BJ (cell line): ENCODE measurements around the gene PRTFDC1. TPM values are rescaled to one million over a fixed set of nuclear protein-coding genes. Genes with fewer than 3 reads are reported as not detected.

Experiments
- CTCF ChIA-PET: fragments of 350-600 bp; formaldehyde crosslinking; extraction: SDS; loops from one replicate; lab custom pipeline; 2021; ENCODE audit warnings: antibody characterized with exemption, inconsistent platforms; lab: Yijun Ruan, JAX
- POLR2A ChIA-PET: fragments of 300-600 bp; sonication (Branson Sonifier 250); formaldehyde crosslinking; extraction: SDS; loops from one replicate; lab custom pipeline; 2021; ENCODE audit warnings: antibody characterized with exemption; lab: Charles Lee
- DNase-seq: peaks from one replicate; pipeline ENCODE4 v3.0.0-alpha.2; 2011; ENCODE audit warnings: low read depth
- H3K27me3 ChIP-seq: 2 replicates; pipeline ENCODE4 v1.6.0; 2011; ENCODE audit warnings: low read length; ENCODE audit not compliant: control insufficient read depth, insufficient read depth
- H3K36me3 ChIP-seq: 2 replicates; pipeline ENCODE4 v1.5.1; 2011; ENCODE audit warnings: low read length; ENCODE audit not compliant: control insufficient read depth, insufficient read depth
- H3K4me3 ChIP-seq: 2 replicates; pipeline ENCODE4 v1.5.1; 2011; ENCODE audit warnings: low read depth, mild to moderate bottlenecking, control low read depth, low read length
- polyA plus RNA-seq: library from polyadenylated mRNA; depleted of rRNA; stranded (reverse); fragments of >200 nt; gene quantifications from 2 replicates; pipeline ENCODE4 v1.2.3, GENCODE V29; 2011
- TF ChIP-seq, protein P1 (sequence below): IDR thresholded peaks from 2 replicates; pipeline ENCODE4 v1.5.1; 2011; ENCODE audit warnings: low read depth, mild to moderate bottlenecking, control low read depth, inconsistent platforms, low read length, moderate library complexity; ENCODE audit not compliant: insufficient read depth

PRTFDC1 gene
- polyA plus RNA-seq, 1 experiment: 8.1 TPM

DNA sequence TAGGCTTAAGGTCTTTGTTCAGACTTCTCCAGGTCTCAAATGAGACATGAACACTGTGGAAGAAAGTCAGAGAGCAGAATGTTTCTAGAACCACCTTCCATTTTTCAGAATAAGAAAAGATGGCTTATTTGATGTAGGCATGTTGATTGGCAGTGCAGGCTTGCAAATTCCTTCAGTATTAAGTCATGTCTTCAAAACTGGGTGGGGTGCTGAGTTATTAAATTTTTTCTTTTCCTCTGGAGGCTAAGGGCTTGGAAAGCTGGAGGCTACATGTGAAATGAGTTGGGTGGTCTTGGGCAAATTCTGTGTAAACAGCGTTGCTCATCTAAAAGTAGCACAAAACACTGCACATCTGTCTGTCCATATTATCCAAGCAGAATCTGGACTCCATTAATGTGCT is 62.8 kb downstream of the PRTFDC1 start:
- DNase-seq: no peak
- ChIA-PET POLR2A (no interaction called here), CTCF (interaction anchor here (1.7 kb wide), 1 partner anchor 12 kb away, joined by 3 read pairs; no protein-coding TSS in a partner anchor)
- H3K27me3 ChIP-seq: no peaks in the 10 kb centered on the region
- TF ChIP-seq, protein P1, sequence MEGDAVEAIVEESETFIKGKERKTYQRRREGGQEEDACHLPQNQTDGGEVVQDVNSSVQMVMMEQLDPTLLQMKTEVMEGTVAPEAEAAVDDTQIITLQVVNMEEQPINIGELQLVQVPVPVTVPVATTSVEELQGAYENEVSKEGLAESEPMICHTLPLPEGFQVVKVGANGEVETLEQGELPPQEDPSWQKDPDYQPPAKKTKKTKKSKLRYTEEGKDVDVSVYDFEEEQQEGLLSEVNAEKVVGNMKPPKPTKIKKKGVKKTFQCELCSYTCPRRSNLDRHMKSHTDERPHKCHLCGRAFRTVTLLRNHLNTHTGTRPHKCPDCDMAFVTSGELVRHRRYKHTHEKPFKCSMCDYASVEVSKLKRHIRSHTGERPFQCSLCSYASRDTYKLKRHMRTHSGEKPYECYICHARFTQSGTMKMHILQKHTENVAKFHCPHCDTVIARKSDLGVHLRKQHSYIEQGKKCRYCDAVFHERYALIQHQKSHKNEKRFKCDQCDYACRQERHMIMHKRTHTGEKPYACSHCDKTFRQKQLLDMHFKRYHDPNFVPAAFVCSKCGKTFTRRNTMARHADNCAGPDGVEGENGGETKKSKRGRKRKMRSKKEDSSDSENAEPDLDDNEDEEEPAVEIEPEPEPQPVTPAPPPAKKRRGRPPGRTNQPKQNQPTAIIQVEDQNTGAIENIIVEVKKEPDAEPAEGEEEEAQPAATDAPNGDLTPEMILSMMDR: no peak
- H3K4me3 ChIP-seq: no peak overlapping the region
- no peaks in the 10 kb centered on the region for H3K36me3 ChIP-seq

DNA sequence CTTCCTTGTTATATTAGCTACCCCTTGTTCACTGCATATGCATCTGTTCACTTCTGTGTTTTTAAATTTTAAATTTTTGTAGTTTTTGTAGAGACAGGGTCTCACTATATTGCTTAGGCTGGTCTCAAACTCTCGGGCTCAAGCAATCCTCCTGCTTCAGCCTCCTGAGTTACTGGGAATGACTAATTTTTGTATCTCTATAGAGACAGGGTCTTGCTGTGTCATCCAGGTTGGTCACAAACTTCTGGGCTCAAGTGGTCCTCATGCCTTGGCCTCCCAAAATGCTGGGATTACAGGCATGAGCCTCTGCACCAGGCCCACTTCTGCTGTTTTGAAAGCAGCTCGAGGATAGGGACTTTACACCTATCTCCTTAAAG is 64.6 kb downstream of the PRTFDC1 start:
- TF ChIP-seq, protein P1: no peak
- Histone ChIP-seq H3K36me3 (no peaks in the 10 kb centered on the region), H3K27me3 (no peaks in the 10 kb centered on the region), H3K4me3 (no peak overlapping the region)
- POLR2A ChIA-PET: no interaction called here
- CTCF ChIA-PET: interaction anchor here (1.7 kb wide), 1 partner anchor 14 kb away, joined by 3 read pairs; no protein-coding TSS in a partner anchor
- DNase-seq: no peak

DNA sequence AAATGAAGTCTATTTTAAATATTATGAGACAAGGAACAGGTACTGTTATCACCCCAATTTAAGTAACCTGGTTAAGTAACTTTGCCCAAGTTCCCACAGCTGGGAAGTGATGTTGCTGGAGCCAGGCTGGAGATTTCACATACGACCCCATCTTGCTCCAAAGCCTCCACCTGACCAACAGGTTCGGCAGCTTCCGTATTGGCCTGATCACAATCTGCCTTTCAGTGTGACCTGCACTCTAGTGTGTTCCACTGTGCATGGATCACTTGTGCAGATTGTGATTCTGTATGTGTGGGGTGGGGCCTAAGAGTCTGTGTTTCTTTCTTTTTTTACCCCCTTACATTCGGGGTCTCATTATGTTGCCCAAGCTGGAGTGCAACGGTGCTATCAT is 66.1 kb downstream of the PRTFDC1 start:
- ChIA-PET POLR2A (no interaction called here), CTCF (no interaction called here)
- TF ChIP-seq, protein P1: no peak
- Histone ChIP-seq H3K27me3 (no peaks in the 10 kb centered on the region), H3K4me3 (no peak overlapping the region), H3K36me3 (no peaks in the 10 kb centered on the region)
- DNase-seq: no peak

DNA sequence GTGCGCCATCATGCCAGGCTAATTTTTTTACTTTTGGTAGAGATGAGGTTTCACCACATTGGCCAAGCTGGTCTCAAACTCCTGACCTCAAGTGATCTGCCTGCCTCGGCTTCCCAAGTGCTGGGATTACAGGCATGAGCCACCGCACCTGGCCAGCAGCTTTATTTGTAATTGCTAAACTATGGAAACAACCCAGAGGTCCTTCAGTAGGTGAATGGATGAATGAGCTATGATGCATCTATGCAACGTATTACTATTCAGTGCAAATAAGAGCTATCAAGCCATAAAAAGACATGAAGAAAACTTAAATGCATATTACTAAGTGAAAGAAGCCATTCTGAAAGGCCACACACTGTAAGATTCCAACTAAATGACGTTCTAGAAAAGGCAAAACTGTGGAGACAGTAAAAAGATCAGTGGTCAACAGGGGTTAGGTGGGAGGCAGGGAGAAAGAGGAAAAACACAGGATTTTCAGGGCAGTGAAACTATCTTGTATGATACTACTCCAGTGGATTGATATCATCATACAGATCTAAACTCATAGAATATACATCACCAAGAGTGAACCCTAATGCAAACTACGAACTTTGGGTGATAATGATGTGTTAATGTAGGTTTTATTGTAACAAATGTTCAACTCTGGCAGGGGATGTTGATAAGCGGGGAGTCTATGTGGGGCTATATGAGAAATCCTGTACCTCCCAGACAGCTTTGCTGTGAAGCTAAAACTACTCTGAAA is 66.7 kb downstream of the PRTFDC1 start:
- ChIA-PET CTCF (interaction anchor here (1.1 kb wide), 1 partner anchor 8 kb away, joined by 4 read pairs; no protein-coding TSS in a partner anchor), POLR2A (no interaction called here)
- no peak overlapping the region for H3K4me3 ChIP-seq
- DNase-seq: no peak
- H3K27me3 ChIP-seq: no peaks in the 10 kb centered on the region
- H3K36me3 ChIP-seq: no peaks in the 10 kb centered on the region
- TF ChIP-seq, protein P1: no peak

DNA sequence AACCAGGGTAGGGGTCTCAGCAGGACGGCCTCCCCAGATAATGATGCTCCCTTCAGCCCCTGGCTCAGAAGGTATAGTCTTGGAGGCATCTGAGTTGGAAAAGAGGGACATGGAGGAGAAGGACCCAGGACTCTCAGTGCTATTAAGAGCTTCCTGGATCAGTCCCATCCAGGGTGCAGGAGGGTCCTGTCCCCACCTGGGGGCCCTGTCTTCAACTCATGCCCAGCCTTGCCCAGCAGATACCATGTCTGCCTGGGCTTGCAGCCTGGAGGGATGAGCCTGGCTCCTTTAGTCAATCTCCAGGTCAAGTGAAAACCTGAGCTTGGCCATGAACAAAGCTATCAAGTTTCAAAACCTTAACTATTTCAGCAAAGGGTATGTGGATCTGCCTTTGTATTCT is 67.6 kb downstream of the PRTFDC1 start:
- TF ChIP-seq, protein P1: no peak
- POLR2A ChIA-PET: interaction anchor here (0.5 kb wide), 1 partner anchor 10 kb away, joined by 7 read pairs; no protein-coding TSS in a partner anchor
- CTCF ChIA-PET: interaction anchor here (1.1 kb wide), 1 partner anchor 9 kb away, joined by 4 read pairs; no protein-coding TSS in a partner anchor
- H3K36me3 ChIP-seq: no peaks in the 10 kb centered on the region
- no peaks in the 10 kb centered on the region for H3K27me3 ChIP-seq
- H3K4me3 ChIP-seq: no peak overlapping the region
- DNase-seq: no peak
